Measurements from ENCODE around the gene PCBD1.

PCBD1 gene

DNA sequence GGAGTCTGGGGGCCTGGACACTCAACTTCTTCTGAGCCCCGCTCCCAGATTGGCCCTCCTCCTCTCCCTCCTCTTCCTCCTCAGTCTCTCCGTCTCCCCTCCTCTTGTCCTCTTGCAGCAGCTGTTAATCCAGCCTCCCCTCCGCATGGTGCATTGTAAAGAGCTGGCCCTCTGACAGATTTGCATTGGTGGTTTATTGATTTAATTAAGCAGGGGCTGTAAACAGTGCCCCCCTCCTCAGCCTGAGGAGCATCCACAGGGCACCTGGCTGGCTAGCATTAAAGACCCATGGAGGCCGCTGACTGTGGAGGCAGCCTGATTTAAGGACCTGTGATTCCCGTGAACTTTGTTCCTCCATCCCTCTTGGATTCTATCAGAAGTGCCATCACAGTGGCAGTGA lies 28.9 kb upstream of the PCBD1 start:
- no peak for DNase-seq

DNA sequence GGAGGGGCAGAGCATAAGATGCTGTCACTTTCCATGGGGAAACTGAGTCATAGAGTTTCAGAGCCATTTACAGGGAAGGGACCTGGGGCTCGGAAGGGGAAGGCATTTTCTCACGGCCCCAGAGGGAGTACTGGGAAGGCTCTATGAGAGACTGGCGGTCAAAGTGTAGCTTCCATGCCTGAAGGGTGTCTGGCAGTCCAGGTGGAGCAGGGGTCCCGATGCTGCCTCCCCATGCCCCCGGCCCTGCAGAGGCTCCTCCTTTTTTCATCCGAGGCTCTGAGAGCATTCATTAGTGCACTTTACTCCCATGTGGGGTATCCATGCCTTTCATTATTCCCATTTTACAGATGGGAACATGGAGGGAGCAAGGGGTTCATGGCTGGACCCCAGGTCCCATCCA lies 27.9 kb upstream of the PCBD1 start:
- no peak for DNase-seq

DNA sequence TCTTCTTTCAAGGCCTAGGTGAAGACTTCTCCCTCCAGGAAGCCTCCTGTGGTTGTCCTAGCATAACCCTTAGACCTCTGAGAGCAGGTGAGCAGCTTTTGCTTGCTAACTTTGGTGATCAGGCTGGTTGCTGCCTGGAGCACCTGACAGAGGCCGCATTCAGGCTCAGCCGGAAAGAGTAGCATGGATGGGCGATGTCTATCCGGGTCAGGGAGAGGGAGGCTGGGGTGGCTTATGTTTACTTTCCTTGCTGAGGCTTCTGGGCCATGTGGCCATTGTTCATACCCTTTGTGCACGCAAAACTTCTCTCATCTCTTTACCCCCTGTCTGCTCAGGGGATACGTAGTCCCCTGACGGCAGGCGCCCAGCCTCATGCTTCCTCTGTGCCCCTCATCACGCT lies 27.4 kb upstream of the PCBD1 start:
- DNase-seq, result no peak

DNA sequence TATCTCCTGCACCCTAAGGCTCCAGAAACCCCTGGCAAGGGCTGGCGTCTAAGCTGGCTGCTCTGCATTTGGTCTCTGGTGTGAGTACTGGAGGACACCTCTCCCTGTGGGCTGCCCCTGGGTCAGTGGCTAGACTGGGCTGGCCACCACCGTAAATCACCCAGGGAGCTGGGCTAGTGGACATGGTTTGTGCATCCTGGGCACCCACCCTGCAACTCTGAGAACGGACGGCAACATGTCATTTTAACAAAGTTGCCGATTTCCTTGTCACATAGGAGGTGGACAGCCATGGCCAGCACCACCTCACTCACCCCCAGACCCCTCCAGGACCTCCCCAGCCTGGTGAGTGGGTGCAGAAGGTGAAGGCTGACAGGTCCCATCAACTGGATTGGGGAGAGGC lies 26.8 kb upstream of the PCBD1 start:
- DNase-seq, result no peak

DNA sequence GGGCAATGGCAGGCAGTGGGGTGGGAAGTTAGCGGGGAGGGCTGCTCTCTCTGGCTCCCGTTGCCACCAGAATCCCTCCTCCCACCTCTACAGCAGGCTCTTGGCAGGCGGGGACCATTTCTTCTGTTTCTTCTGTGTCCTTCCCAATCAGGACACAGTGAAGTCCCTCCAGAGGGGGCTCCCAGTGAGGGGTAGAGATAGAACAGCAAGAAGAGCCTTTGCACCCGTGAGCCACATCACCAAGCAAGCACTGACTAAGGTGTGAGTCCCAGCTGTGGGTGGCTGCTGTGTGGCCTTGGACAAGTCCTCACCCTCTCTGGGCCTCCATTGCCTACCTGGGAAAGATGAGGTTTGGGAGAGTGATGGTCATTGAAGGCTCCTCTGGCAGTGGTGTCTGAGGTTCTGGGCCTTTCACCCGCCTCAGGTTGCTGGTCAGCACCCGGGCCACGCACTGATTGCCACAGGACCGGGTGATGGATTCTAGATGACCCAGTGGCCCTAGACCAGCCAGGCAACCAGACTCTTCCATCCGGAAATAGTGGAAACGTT lies 26.0 kb upstream of the PCBD1 start:
- no peak for DNase-seq

DNA sequence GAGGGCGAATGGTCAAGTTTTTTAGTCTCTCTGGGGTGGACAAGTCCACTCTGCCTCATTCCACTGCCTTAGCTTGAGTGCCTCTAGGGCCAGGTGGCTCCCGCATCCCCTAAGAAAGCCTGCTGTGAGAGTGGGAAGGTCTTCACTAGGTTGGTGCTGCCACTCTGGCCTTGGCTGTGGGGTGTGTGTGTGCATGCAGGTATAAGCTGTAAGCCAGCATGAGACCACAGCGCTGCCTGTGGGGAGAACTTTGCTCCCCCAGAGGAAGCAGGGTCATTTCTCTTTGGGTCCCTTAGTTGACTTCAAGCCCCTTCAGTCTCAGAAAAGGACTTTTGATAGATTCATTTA lies 25.5 kb upstream of the PCBD1 start:
- DNase-seq, result no peak

DNA sequence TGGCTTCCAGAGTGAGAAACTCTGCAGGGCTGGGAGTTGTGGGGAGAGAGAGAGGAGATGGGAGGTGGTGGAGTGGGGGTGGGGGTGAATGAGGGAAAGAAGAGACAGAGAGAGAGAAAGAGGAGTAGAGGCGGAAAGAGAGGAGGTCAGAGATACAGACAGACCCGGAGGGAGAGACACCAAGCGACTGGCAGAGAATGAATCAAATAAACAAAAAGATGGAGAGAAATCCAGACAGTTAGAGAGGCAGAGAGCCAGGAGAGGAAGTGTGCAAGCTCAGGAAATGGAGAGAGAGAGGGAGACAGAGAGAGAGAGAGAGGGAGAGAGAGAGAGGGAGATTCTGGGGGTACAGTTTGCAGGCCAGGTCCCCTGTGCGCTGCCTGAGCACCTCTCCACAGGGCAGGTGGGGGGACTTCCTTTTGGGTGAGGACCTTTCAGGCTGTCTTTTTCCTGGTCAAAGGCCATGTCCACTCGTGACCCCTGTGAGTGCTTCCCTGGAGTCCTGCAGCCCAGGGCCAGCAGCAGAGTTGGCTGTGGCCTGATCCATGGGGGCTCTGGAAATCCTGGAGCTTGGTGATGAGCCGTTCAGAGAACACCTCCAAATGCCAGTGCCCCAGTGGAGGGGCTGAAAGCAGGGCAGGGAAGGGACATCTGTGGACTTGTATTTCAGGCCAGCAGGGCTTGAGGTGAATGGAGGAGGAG lies 25.0 kb upstream of the PCBD1 start:
- DNase-seq, result no peak

DNA sequence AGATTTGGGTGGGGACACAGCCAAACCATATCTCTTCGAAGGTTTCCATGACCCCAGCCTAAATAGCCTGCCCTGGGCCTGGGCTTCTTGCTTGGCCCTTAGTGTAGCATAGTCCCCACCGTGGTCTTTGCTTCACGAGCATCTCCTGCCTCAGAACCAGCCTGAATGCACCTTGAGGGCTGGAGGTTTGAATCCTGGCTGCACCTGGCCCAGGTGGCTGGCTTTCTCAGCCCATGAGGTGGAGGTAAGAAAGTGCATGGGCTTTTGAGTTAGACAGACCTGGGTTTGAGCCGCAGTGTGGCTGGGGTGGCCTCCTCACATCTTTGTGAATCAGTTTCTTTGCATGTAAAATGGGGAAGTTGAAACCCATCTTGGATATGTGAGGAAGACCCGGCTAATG lies 24.2 kb upstream of the PCBD1 start:
- DNase-seq, result no peak

DNA sequence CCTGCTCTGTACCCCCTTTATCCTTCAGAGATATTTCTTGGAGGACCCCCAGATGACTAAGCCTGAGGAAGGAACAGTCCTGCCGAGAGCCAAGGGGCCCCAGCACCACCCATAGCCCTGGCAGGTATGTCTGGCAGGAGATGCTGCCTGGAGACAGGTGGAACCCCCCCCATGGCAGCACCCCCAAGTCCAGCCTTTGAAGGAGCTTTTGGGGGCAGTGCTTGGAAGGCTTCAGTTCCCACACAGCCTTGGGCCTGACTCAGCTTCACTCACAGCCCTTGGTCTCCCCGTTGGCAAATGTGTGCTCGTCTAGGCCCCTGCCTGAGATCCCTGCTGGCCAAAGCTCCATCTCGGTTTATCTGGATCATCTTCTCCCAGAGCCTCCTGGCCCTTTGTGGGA lies 23.0 kb upstream of the PCBD1 start:
- no peak for DNase-seq

DNA sequence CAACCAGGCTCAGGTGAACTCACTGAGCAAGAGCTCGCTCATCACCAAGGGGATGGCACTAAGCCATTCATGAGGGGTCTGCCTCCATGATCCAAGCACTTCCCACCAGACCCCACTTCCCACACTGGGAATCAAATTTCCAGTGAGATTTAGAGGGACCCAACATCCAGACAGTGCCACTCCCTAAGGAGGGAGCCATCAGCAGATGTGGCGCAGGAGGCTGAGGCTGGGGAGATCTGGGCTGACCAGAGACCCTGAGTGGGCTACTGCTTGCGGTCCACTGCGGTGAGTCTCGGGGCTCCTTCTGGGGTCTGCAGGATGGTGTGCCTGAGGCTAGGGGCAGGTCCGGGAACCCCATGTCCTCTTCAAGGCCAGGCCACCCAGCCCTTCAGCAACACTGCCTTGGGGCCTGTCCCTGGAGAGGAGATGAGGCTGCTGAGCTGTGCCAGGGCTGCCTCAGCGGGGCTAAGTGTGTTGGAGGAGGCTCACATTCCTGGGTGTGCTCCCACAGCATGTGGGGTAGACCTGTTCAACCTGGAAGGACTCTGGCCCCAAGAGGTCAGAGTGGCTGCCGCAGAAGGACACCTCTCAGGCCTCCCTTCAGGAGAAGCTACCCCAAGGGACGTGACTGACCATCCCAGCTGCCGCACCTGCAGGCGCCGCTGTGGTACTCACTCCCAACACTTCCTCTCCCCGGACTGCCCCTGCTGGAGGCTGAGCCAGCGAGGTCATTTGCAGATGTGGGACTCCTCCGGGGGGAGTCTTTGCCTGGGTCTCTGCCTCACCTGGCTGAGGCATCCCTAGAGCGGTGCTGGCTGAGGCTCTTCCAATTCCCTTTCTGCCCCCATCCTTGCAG lies 22.3 kb upstream of the PCBD1 start:
- DNase-seq, result no peak

DNA sequence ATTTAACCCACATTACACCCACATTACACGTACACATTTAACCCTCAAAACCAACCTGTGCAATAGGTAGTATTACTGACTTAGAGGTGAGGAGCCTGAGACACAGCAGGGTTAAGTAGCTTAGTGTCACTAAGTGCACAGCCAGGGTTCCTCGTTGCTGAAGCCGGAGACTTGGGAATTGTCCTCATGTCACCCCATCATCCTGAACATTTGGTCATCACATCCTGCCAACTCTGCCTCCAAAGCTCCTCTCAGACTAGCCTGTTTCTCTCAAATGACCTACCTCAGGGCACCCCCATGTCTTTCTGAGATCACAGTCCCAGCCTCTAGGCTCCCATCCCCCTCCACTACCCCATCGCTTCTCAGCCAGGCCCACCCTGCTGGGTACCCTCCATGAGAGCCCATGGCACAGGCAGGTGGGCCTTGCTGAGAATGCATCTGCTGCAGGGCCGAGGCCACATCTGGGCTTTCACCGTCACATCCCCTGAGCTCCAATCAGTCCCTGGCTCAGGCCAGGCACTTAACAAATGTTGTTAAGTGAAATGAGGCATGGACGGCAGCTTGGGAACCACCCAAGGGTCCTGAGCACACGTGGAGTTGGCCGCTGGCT lies 21.1 kb upstream of the PCBD1 start:
- DNase-seq, result no peak

DNA sequence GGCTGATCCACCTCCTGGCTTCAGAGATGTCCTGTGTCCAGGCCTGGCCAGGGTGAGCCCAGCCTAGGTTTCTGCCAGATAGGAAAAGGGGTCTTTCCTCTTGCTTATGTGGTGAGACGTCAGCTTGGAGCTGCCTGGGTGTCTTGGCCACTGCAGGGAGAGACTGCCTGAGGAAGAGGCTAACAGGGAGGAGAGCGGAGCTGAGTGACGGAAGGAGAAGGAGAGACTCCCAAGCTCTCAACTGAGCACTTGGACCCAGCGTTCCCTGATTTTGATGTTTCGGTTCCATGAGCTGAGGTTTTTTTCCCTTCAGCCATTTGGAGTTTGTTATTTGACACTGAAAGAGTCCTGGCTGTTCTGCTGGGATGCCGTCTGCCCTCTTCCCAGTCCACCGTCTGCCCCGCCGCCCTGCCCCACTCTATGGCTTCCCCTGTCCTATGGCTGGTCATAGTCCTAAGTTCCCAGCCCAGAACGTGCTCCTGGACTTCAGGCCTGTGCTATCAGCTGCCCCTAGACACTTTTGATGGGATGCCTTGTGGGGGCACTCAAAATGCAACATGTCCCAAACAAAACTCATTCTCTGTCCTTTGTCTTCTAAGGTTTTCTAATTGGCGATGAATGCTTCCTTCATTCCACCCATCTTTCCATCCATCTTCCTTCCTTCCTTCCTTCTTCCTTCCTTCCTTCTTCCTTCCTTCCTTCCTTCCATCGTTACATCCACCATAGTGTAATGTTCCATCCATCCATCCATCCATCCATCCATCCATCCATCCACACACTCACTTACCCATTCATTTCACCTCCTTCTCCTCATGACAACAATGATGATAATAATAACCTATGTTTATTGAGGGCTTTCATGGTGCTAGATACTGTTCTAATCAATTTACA lies 20.3 kb upstream of the PCBD1 start:
- DNase-seq, result no peak

DNA sequence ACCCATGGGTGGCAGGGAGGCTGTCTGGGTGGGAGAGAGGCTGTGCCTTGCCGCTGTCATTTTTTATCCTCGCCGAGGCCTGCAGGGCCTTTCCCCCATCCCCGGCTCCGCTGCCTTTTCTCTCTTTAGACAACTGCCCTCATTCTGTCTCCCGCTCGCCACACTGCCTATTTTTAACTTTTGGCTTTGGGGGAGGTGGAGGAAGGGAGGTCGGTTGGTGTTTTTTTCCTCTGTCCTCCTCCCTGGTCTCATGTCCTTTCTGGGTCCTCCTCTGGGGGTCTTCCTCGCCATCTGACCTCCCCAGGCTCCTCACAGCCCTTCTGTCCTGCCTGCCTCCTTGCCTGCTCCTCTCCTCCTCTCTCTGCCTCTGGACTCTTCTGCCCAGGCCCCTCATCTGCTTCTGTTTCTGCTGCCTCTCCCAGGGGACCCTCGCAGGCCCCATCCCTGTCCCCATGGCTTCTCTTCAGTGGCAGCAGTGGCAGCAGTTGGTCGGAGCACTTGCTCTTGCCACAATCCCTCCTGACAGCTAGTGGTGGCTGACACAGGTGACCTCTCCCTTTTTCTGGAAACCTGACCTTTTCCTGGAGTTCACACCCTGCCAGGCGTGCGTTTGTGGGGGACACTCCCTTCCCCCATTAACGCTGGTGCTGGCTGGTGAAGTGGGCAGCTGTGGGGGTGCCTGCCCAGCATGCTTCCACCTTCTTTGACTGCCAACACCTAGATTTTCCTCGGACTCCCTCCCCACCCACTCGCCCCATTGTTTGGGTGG lies 19.5 kb upstream of the PCBD1 start:
- no peak for DNase-seq

DNA sequence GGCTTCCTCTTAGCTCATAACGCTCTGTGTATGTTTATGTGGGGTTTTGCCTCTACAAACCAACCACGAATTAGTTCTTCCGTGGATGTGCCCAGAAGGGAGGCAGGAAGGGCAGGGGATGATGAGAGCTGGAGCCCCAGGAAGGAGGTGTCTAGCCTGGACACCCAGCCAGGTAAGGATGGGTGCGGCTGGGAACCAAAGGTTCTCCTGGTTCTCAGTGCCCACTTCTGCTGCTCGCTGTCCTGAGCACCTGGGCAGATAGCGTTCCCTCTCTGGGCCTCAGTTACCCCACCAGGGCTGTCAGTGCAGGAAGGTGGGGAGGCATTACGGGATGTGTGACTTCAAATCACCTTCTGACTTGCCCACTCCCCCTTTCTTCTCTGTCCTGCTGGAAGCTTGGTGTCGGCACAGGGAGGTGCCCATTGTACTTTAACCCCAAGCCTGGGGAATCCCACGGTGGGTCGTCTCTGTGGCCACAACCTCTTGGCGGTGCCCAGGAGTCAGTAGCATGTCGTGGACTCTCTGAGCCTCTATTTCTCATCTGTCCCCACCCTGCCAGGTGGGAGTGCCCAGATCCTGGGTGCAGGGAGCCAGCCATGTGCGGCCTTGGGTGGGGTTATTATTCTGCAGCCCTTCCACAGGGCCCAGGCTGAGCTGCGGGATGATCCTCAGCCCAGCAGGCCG lies 18.7 kb upstream of the PCBD1 start:
- no peak for DNase-seq

DNA sequence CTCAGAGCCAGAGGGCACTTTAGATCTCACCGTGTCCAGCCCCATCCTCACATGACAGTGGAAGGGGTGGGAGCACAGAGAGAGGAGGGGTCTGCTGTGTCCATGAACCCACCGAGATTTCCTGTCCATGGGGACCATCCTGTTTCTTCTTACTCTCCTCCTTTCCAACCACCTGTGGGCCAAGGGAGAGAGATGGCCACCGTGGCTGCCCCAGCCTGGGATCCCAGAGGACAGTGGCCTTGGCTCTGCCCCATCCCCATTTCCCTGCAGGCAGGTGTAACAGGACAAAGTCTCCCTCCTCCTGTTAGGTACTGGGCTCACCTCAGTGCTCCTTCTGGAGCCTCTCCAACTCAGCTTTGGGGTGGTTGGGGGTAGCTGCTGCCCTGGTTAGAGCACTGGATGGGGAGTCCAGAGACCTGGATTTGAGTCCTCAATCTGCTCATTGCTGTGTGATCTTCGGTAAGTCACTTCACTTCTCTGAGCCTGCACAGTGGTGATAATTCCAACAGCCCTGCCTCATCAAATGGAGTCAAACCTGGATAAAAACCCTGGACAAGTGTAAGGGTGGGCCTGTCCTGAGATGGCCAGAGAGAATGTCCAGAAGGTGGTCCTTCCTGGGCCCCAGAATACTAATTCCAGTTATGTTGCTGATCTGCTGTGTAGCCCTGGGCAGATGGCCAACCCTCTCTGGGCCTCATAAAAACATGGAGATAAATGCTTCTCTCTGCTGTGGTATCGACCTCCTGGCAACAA lies 17.8 kb upstream of the PCBD1 start:
- DNase-seq, result no peak

DNA sequence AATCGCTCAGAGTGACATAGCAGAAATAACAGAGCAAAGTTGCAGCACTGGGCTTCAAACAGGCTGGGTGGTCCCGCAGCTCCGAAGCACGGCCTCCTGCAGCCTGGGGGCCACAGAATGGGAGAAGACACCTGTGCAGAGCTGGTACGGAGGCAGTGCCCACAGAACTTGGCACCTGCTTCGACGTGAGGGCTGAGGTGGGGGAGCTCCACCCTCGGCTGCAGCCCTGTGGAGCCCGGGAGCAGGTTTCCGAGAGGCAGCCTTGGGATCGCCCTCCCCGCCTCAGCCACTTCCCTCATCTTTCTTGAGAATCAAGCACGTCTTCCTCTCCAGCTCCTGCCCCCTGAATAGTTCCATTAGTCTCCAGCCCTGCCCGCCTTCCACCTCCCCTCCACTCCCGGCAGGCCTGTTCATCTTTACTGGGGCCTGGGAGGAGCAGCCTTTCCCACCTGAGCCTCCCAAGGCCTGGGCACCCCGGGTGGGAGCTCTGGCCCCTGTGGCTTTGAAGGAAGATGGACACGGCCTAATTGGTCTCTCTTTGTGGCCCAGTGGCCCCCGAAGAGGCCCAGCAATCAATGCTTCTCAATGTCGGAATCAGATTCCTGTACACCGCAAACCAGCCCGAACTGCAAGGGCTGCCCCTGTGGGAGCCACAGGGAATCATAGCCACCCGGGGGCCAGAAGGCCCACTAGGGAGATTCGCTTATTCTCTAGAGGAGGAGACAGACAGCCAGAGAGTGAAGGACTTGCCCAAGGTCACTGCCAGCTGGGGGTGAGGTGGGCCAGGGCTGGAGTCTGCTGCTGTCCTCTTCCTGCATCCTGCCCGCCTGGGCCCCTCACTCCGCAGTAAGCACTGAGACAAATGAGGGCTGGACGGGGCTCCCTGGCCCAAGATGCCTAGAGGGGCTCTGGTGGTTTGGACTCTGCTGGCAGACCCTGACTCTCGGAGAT lies 17.0 kb upstream of the PCBD1 start:
- DNase-seq, result no peak

DNA sequence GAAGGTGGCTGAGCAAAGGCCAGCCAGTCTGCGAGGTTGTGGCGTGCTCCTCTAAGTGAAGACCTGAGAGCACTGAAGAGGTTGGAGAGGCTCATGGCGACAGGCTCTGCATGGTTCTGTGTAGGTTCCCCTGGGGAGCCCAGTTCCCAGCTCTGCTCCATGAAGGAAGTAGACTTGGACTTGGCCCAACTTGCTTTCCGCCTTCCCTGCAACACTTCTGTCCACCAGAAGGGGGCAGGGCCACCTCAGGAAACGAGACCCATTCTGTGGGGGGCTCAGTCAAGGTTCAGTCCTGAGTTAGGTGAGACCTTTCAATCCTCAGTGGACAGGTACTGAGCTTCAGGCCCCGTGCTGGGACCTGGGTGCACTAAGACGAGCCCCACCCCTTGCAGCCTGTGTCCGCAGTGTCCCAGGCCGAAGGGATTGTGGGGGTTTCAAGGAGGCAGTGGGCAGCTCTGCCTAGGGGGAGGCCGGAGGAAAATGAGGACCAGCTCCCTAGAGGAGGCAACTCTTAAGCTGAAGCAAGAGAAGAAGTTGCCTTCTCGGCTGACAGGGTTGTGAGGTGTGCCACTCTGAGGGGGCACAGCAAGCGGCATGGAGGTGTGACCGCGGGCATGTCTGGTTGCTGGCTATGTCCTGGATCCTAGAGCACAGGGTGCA lies 15.0 kb upstream of the PCBD1 start:
- DNase-seq, result peak; percentile 53

DNA sequence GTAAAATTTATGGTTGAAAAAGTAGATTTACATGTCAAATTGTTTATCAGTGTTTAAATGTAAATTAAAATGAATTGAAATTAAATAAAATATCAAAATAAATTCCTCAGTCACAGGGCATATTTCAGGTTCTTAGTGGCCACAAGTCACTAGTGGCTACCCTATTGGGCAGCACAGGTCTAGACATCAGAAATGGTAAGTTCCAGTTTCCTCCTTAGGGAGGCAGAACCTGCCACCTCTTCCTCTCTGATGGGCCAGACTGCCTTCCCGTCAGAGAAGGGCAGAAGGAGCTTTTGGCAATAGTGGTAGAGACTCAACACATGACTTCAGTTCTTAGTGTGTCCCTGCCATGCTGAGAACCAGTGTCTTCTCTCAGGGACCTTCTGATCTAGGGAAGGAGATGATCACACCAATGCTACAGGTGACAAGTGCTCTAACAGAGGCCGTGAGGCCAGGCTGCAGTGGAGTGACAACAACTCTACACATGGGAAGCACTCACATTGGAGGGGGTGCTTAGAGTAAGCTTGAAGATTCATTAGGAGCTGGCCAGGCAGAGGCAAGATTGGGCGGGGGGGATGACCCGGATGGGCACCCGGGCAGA lies 14.4 kb upstream of the PCBD1 start:
- no peak for DNase-seq
